ENCODE results near the gene TUSC7. TPM values are rescaled to one million over a fixed set of nuclear protein-coding genes. Genes with fewer than 3 reads are reported as not detected.
A peak's percentile ranks its signal among the peaks of the same experiment; 100 is the strongest.

Gene TUSC7
- not detected for polyA plus RNA-seq (ENCODE audit: insufficient read length in 4 of 4)

DNA sequence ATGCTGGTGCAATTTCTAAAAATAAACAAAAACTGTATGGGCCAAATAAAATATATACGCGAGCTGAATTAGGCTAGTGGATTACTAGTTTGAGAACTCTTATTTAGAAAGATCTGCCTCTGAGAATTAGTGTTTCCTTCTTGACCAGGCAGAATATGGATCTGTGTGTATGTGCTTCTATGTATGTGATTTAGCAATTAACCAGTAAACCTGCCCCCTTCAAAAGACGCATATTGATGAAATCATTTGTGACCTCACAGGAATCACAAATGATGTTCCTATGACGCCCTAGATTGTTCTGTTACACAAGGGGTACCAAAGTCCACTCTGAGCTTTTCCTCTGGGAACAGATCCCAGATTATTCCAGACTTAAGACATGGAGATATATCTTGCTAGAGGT, at the start of gene TUSC7:
TSS of gene TUSC7 (plus strand) at position 301 of the 400 bp plus-strand sequence.
- no peak for DNase-seq (ENCODE audit: low read depth in 4 of 4, low spot score in 3 of 4)

DNA sequence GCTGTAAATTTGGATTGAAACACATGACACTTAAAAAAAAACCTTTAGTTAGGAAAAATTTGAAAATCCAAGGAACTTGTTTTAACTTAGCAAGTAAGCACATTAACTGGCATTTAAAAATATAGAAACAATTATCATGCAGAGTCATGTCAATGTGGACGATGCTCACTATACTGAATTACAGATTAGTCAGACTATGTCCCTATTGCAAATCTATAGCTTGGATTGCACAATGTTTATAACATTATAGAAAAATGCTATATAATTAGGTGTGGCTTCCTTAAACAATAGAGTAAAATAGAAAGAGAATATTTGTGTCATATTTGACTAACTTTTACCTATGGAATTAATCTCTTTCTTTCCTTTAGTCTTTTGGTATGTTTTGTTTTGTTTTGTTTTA, 48.4 kb upstream of the TUSC7 start:
- DNase-seq (ENCODE audit: low read depth in 4 of 4, low spot score in 3 of 4), result no peak

DNA sequence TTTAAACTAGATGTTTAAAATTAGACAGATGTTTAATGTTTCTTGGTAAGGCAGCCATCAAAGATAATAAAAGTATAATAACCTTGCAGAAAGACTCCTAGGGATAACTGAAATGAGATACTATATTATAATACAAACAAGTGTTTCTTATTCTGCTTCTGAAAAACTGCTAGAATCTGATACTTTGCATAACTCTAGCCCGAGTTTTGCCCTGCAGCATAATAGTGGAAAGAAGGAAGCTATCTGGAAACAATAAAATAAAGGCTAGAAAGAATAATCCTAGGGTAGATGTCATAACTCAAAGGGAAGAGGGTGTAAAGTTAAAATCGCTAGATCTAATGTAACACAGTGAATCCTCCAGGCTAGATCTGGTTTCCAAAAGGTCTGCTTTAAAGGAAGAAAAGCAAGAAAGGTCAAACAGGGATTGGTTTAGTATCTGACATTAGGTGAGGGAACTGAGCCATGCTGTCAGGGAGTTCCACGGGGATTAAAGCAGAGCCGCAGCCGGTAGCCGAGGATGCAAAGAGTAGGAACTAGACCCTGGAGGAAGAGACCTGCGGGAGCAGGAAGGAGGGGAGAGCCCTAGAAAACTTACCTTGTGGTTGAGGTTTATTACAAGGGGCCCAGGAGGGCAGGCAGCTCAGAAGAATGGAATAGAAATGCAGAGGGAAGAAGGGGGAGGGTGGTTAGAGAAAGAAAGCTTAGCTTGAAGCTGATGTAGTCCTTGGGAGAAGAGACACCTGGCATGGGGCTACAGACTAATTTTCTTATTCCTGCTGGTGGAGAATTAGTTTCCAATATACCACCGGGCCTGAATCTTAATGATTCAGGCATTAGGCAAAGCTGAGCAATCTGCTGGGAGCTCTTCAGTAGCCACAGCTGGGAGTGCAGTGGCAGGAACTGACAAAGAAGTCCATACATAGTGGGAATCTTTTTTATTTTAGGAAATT, 46.1 kb upstream of the TUSC7 start:
- peak in 1 of 4 donors; percentile 1 for DNase-seq (ENCODE audit: low read depth in 4 of 4, low spot score in 3 of 4)

DNA sequence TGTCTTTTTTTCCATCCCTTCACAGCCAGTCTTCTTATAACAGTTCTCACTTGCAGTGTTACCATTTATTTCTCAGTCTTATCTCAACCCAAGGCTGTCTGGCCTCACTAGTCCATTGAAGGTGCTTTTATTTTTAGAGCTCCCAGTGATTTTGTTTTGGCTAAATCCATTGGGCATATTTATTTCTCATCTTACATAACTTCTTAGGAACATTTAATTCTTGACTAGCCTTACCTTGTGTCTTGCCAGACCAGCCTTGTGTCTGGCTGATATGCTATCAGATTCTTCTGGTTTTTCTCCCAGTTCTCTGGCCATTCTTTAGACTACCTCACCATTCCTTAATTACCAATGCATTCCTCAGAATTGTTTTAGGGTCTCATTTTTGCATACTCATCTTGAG, 42.3 kb upstream of the TUSC7 start:
- no peak for DNase-seq (ENCODE audit: low read depth in 4 of 4, low spot score in 3 of 4)

DNA sequence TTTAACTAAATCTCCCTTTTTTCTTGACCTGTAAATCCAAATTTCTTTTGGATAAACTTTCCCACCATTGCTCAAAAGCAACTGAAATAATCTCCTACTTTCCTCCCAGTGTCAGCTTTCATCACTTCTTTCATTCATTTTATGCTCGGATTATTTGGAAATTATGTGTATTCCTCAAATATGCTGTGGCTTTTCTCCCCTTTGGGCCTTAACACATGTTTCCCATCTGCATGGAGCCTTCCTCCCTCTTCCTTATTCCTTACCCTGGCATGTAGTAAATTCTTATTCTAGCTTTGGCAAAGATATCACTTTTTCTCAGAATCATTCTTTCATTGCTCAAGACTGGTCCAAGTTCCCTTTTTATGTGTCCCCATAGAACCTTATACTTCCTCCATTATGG, 41.8 kb upstream of the TUSC7 start:
- no peak for DNase-seq (ENCODE audit: low read depth in 4 of 4, low spot score in 3 of 4)

DNA sequence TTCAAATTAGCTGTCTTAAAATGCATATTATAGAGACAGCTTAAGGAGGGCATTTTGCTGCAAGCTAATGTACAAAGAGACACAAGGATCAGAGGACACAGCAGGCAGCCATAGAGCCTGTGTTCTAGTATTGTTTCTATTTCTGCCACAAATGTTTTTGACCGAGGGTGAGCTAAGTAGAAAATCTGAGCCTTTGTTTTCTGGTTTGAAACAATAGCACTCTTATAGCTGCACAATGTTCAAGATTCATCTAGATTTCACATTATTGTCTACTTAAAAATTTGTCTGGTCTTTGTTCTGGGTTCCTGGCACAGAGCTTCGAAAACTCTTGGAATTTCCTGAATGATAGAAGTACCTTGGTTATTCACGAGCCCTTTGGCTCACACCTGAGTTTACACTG, 40.0 kb upstream of the TUSC7 start:
- DNase-seq (ENCODE audit: low read depth in 4 of 4, low spot score in 3 of 4), result no peak

DNA sequence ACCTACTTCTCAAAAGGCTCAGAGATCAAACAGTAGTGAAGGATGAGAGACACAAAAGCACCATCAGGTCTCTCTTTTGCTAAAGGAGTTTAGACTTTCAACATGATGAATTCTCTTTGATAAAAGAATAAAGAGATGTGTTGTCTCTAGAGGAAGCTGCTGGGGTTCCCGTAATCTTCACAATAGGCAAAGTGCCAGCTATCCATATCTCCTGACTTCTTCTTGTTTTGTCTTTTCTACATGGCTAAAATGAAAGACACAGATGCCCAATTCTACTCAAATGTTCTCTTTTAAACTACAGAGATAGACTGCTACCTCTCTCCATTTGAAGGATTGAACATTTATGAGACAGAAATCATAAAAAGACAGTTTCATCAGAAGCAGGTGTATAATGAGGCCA, 38.4 kb upstream of the TUSC7 start:
- no peak for DNase-seq (ENCODE audit: low read depth in 4 of 4, low spot score in 3 of 4)

DNA sequence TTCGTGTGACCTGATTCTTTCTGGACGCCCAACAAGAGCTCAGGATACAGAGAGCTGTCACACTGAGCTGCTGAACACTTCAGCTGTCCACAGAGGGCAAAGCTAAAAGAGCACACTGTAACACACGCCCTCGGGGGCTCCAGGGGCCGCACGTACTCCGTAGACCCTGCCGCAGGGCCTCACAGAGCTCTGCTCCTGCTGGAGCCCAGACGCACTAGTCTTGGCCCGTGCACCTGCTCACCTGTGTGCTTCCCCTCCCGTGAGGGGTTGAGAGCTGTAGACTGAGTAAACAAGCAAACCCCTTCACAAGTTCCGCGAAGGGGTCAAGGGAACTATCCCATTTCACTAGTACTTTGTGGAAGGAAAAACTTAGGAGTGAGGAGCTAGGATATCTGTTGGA, 30.7 kb upstream of the TUSC7 start:
- DNase-seq (ENCODE audit: low read depth in 4 of 4, low spot score in 3 of 4), result no peak

DNA sequence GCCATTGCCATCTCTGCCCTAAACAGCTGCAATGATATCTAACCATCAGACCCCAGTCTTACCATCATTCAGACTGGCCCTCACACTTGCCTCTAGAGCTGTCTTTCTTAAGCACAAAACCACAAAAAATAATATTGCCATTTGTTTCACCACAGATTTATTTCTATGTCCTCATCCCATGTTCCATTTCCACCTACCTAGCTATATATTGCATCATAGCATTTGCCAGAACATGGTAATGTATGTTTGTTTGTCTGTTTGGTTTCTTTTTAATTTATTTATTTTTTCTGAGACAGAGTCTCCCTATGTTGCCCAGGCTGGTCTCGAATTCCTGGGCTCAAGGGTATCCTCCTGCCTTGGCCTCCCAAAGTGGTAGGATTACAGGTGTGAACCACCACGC, 18.5 kb upstream of the TUSC7 start:
- DNase-seq (ENCODE audit: low read depth in 4 of 4, low spot score in 3 of 4), result no peak

DNA sequence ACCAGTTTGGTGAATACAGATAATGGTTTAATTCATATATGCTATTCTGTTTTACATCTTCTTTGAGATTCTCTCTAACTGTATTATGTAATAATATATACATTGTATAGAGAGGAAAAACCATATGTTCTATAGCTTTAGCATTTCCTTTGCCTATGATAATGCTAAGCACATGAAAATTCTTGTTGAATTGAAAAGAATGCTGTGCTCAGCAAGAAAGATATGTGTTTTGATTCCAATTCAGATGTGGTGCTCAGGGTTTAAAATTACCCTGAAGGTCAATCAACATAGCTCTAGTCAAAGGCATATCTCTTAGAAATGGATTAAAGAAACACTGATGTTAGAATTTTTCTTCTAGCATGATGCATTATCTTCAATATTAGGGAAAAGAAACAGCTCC, 8.5 kb upstream of the TUSC7 start:
- no peak for DNase-seq (ENCODE audit: low read depth in 4 of 4, low spot score in 3 of 4)

DNA sequence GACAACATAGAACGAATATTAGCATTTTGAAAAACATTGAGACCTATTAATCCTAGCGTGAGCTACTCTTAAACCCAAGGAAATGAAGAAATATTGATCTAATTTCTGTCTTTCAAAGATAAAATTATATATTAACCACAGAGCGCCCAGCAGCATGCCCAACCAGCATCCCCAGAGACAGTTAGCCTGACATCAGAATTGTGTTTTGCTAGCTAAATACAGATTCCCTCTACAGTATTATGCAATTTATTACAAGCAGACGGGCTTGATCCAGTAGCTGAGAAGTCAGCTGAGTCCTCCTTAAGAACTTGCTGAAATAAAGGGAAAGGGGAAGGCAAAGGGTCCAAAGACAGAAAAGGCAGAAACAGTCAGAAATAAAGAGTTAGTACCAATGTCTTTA, 7.2 kb upstream of the TUSC7 start:
- DNase-seq (ENCODE audit: low read depth in 4 of 4, low spot score in 3 of 4), result no peak

DNA sequence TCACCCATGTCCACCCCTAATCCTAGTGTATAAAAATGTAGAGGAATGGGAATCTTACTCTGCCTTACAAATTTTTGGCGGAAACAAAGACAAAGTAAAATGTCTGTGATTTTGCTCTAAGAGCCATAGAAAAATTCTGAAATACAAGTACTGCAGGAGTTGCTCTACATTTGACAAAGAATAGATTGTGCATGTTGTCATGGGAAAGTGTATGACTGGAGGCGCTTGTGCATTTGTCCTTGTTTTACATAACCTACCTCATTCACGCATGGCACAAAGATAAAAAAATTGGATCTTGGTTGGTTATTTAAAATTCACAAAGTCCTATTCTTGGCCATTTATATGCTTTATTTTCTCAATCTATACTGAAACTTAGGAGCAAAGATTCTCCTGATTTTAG, 2.0 kb upstream of the TUSC7 start:
- DNase-seq (ENCODE audit: low read depth in 4 of 4, low spot score in 3 of 4), result no peak

DNA sequence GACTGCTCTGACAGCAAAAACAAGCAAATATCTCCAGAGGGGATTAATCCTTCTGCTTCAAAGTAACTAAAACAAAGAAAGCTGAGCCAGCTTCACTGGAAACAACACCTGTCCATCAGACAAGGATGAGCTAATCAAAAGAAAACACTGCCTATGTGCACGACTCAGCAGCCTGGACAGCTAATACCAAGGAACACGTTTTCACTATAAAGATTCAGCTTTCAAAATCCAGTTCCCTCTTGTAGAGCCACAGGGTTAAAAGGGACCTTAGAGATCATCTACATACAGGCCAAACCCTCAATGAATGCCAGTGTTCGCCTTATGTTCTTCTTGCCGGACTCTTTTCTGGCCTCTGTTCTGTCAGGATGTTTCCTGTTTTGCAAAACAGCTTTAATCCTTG, 6.9 kb downstream of the TUSC7 start:
- DNase-seq (ENCODE audit: low read depth in 4 of 4, low spot score in 3 of 4), result no peak

DNA sequence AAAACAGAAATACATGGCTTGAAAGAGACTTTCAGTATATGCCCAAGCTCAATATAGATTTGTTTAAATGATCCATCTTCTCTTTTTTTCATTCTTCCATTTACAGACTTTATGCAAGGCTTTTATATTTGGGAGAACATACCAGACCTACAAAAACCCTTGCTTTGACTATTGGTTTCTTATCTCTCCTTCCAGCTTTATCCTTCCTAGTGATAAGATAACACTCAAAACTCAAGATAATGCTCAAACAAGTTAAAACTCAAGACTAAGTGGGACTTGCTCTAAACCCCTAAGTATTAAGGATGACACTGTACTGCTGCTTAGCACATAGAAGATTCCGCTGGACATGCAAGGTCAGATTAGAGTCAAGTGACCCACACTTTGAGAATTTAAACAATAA, 8.0 kb downstream of the TUSC7 start:
- no peak for DNase-seq (ENCODE audit: low read depth in 4 of 4, low spot score in 3 of 4)

DNA sequence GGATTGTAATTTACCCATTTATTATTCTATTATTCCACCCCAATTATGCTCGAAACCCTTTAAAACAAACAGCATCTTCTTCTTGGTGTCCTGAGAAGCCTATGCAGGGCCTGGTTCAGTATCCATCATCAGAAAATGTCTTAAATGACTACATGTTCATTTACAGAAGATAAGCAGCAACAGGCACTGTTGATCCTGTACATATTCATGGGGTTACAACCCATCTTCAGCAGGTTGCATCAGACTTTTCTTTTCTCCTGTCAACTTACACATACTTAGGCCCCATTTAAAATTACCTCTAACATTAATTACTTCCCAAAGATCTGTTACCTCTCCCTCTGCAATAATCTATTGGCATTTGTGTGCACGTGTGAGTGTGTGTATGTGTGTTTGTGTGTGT, 18.9 kb downstream of the TUSC7 start:
- no peak for DNase-seq (ENCODE audit: low read depth in 4 of 4, low spot score in 3 of 4)

DNA sequence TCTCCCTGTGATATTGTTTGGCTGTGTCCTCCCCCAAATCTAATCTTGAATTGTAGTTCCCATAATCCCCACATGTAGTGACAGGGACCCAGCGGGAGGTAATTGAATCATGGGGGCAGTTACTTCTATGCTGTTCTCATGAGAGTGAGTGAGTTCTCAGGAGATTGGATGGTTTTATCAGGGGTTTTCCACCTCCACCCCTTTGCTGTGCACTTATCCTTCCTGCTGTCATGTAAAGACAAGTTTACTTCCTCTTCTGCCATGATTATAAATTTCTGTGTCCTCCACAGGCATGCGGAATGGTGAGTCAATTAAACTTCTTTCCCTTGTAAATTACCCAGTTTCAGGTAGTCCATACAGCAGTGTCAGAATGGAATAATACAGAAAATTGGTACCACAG, 24.7 kb downstream of the TUSC7 start:
- DNase-seq (ENCODE audit: low read depth in 4 of 4, low spot score in 3 of 4), result no peak

DNA sequence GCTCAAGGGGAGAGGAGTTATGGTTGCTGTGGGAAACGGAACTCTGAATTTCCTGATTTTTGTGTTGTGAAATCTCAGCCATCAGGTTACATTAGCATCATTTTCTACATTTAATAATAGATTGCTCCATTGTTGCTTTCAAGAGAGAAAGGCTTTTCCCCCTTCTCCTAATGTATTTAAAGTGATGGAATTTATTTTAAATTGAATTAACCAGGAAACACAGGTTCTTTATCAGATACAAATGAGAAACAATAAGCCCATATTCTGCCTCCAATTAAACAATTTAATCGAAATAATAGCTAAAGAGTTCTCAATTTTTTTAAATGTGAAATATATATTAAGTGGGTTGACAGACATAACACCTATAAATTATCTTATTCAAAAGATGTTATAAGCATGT, 30.1 kb downstream of the TUSC7 start:
- no peak for DNase-seq (ENCODE audit: low read depth in 4 of 4, low spot score in 3 of 4)

DNA sequence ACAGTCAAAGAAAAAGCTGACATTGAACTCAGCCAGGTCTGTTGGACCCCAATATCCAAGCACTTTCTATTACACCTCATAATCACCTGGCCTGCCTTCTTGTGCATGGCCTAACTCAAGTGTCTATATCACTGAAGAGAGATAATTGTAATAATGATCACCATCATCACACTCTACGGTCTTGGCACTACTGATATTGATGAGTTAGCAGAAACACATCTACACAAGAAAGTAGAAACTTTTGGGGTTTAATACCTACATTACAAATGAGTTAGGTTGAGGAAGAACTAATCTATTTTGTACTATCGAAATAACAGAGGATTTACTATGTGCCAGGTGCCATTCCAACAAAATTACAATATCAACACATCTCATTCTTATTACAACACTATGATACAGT, 30.7 kb downstream of the TUSC7 start:
- no peak for DNase-seq (ENCODE audit: low read depth in 4 of 4, low spot score in 3 of 4)

DNA sequence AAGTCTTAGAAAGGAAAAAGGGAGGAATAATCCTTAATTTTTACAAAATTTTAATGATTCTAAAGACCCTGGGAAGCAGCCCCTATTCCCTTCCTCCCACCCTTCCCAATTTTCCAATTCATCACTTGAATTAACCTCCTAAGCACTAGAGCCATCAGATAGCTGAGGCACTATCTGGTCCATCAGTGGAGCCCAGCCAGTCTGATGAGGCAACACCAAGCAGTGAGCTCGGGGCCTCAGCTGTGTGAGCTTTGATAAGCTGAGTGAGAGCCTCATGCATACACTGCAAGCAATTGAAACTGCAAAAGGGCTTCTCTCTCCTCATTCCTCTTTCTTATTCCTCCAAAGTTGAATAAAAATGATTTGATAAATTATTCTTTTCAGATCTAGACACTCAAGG, 31.9 kb downstream of the TUSC7 start:
- DNase-seq (ENCODE audit: low read depth in 4 of 4, low spot score in 3 of 4), result no peak

DNA sequence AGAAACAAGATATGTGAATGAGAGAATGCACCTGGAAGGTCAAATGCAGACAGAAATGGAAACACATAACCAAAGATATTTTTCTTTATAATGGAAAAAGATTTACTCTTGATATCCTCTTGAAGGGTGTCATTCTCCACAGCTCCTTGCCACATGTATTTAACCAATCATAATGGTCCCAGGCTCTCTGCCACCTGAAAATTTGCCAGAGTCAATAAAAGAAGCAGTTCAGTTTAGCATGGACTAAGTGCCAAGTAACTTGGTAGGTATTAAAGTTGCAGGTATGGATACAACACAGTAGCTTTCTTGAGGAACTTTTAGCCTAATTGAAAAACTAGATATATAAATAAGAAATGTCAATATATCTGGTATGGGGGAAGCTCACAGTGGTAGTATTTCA, 33.5 kb downstream of the TUSC7 start:
- no peak for DNase-seq (ENCODE audit: low read depth in 4 of 4, low spot score in 3 of 4)

DNA sequence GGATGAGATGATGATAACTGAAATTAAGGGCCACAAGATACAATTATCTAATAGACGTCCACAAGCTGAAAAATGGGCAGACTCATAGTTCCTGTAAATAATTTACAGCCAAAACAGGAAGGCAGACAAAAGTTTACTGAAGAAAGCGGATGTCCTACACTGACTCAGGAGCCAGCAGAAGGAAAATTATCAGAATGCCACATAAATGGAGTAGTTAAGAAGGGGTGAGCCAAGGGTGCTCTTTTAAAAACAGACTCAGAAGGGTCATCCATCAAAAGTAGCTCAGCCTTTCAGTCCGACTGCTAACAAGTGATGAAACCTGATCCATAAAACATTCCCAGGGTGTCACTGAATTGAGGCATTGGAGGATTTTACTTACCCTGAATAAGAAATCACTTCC, 39.8 kb downstream of the TUSC7 start:
- no peak for DNase-seq (ENCODE audit: low read depth in 4 of 4, low spot score in 3 of 4)

DNA sequence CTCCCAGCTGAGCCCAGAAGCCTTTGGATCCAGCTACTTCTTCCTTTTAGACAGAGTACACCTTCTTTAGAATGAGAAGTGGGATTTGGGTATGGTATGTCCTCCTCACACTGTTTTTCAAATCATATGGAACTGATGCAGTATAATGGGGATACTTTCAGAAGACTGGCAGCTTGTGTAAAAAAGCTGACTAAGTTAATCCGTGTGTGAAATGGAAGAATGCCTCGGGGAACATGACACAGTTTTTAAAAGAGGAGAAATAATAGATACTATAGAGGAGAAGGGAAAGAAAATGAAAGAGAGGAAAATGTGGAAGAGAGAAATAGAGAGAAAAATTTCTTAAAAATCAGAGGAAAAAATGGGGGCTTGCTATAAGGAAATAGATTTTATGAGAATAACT, 47.7 kb downstream of the TUSC7 start:
- no peak for DNase-seq (ENCODE audit: low read depth in 4 of 4, low spot score in 3 of 4)

DNA sequence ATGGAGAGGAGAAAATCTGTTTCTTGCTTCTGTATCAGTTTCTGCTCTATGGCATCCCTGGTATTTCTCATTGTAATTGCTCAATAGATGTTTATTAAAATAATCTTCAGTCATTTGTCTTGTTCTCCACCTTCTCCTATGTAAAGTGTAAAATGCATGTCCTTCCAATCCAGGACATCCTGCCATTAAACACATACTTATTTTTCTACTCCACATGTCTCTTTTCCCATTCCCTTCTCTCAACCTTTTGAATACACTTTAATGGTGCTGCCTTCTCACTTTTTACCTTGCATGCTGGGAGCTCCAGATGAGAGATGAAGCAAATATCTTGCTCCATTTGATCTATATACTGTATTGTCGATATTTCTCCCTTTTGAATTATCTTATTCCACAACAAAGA, 49.7 kb downstream of the TUSC7 start:
- DNase-seq (ENCODE audit: low read depth in 4 of 4, low spot score in 3 of 4), result no peak
